ENCODE measurements around the gene GCC1.

DNA sequence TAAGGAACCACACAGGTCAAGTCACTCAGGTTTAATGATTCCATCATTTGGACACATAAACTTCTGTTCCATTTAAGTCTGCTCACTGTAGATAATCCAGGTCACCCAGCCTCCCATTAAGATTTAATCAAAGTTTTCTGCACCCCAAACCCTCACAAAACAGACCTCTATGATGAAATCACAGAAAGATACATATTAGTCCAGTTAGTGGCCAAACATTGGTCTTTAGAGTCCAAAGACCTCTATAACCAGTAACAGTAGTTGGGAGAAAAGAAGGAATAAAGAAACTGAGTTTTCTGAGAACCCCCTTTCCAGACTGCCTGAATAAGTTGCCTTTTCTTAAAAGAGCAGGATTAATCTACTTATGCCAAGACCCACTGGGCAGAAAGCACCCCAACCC is 4.8 kb downstream of the GCC1 start:
- TF ChIP-seq, protein P1, sequence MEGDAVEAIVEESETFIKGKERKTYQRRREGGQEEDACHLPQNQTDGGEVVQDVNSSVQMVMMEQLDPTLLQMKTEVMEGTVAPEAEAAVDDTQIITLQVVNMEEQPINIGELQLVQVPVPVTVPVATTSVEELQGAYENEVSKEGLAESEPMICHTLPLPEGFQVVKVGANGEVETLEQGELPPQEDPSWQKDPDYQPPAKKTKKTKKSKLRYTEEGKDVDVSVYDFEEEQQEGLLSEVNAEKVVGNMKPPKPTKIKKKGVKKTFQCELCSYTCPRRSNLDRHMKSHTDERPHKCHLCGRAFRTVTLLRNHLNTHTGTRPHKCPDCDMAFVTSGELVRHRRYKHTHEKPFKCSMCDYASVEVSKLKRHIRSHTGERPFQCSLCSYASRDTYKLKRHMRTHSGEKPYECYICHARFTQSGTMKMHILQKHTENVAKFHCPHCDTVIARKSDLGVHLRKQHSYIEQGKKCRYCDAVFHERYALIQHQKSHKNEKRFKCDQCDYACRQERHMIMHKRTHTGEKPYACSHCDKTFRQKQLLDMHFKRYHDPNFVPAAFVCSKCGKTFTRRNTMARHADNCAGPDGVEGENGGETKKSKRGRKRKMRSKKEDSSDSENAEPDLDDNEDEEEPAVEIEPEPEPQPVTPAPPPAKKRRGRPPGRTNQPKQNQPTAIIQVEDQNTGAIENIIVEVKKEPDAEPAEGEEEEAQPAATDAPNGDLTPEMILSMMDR (IDR thresholded peaks at IDR 0.05; ENCODE audit: insufficient read depth, low read length), result no peak
- TF ChIP-seq POLR2AphosphoS5 (IDR thresholded peaks at IDR 0.05; ENCODE audit: low read depth) (no peak), GABPA (IDR thresholded peaks at IDR 0.05; ENCODE audit: low read depth) (no peak)
